ENCODE measurements around the gene PACS1.

Gene PACS1

DNA sequence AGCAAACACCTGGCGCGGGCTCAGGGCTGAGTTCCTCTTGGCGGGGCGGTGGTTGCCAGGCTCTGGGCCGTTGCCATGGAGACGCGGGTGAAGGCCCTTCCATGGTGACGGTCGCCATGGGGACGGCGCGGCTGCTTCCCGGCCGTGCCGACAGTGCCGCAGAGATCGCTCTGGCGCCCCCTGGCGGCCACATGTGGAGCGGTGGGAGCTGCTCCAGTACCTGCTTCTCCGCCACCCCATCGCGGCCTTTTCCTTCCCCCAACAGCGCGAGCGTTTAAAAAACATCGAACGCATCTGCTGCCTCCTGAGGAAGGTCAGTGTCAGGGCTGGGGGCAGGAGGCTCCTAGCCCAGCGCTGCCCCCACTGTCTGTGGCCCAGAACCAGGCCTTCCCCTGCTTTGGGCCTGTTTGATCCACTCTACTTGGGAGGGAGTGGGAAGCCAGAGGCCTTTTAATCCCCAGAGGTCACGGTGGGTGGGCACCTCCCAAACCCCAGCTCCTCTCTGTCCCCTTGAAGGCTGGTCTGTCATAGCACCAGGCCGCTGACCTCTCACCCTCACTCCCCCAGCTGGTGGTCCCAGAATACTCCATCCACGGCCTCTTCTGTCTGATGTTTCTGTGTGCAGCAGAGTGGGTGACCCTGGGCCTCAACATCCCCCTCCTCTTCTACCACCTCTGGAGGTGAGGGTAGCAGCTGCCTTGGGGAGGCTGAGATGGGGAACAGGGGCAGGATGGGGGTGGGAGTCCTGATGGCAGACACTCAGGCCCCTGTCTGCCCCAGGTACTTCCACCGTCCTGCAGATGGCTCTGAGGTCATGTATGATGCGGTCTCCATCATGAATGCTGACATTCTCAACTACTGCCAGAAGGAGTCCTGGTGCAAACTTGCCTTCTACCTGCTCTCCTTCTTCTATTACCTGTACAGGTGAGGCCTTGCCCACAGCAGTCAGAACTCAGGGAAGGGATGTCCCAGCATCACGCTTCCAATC, 212.7 kb downstream of the PACS1 start:
- H3K27me3 ChIP-seq: no peaks in the 10 kb centered on the region
- intact Hi-C loops (cut with DNase I; ENCODE audit: low total_unique reads): loop anchor here (2.0 kb wide), 1 partner anchor 60 kb away; no protein-coding TSS in a partner anchor
- peaks cover 3 to 30% (median 27%) of the 10 kb centered on the region in 4 donors for H3K4me1 ChIP-seq
- no peak overlapping the region for H3K27ac ChIP-seq
- peak; percentile 97 to 98 for DNase-seq
- no peaks in the 10 kb centered on the region for H3K9me3 ChIP-seq
- H3K36me3 ChIP-seq: peaks cover 0 to 17% (median 4%) of the 10 kb centered on the region in 3 donors
- TF ChIP-seq, protein P1, sequence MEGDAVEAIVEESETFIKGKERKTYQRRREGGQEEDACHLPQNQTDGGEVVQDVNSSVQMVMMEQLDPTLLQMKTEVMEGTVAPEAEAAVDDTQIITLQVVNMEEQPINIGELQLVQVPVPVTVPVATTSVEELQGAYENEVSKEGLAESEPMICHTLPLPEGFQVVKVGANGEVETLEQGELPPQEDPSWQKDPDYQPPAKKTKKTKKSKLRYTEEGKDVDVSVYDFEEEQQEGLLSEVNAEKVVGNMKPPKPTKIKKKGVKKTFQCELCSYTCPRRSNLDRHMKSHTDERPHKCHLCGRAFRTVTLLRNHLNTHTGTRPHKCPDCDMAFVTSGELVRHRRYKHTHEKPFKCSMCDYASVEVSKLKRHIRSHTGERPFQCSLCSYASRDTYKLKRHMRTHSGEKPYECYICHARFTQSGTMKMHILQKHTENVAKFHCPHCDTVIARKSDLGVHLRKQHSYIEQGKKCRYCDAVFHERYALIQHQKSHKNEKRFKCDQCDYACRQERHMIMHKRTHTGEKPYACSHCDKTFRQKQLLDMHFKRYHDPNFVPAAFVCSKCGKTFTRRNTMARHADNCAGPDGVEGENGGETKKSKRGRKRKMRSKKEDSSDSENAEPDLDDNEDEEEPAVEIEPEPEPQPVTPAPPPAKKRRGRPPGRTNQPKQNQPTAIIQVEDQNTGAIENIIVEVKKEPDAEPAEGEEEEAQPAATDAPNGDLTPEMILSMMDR (IDR thresholded peaks at IDR 0.05): peak; percentile 98 to 99
- H3K4me3 ChIP-seq: no peak overlapping the region

DNA sequence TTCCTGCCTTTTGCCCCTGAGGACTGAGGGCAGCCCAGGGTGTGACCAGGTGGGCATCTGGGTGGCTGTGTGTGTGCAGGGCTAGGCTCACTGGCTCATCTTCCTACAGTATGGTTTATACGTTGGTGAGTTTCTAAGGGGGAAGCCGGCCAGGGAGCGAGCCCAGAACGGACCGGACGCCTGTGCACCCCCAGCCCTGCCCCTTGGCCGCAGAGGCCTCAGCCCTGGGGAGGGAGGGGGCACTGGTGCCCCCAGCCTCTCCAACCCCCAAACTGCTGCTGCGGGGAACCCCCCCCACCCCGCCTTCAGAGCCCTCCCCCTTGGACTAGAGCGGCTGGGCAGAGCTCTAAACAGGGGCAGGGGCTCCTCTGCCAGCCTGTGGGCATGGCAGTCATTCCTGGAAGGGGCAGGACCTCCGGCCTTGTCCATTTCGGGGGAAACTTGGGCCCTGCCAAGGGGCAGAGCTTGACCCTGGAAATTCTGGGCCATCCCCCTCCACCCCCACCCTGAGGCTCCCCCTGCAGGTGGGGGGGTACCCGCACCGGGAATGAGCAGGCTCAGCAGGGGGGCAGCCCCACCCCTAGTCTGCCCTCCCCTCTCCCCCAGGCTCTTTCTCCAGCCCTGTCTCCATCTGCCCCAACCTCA, 213.5 kb downstream of the PACS1 start:
- H3K9me3 ChIP-seq: no peaks in the 10 kb centered on the region
- H3K36me3 ChIP-seq: peaks cover 0 to 17% (median 4%) of the 10 kb centered on the region in 3 donors
- no peak overlapping the region for H3K4me3 ChIP-seq
- DNase-seq: no peak
- intact Hi-C loops (cut with DNase I; ENCODE audit: low total_unique reads): loop anchor here (2.0 kb wide), 1 partner anchor 61 kb away; no protein-coding TSS in a partner anchor
- no peaks in the 10 kb centered on the region for H3K27me3 ChIP-seq
- H3K27ac ChIP-seq: no peak overlapping the region
- TF ChIP-seq, protein P1 (IDR thresholded peaks at IDR 0.05): no peak
- H3K4me1 ChIP-seq: peaks cover 3 to 33% (median 28%) of the 10 kb centered on the region in 4 donors

DNA sequence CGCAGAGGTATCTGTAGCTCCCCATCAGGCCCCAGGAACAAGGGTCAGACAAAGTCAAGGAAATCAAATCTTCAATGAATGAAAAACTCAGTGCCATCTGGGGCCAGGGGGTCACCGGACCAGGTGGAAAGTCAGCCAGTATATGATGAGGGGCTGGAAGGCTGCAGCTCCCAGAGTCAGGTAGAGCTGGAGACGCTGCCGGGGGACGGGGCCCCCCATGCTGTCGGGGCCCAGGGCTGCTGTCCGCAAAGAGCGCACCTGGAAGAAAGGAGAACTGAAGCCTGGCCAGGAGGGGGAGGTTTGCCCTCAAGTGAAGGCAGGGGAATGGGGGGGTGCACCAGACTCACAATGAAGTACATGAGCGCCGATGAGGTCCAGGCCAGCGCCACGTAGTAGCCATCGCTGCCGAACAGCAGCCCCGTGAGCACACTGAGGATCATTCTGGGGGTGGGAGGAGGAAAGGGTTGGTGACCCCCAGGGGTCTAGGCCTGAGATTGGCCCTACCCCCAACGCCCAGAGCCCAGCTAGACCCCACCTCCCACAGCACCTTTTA, 214.5 kb downstream of the PACS1 start:
- no peak overlapping the region for H3K27ac ChIP-seq
- peaks cover 3 to 33% (median 26%) of the 10 kb centered on the region in 4 donors for H3K4me1 ChIP-seq
- H3K4me3 ChIP-seq: no peak overlapping the region
- no peaks in the 10 kb centered on the region for H3K27me3 ChIP-seq
- TF ChIP-seq, protein P1 (IDR thresholded peaks at IDR 0.05): no peak
- no peak for DNase-seq
- peaks cover 0 to 17% (median 4%) of the 10 kb centered on the region in 3 donors for H3K36me3 ChIP-seq
- no peaks in the 10 kb centered on the region for H3K9me3 ChIP-seq
- intact Hi-C loops (cut with DNase I; ENCODE audit: low total_unique reads): no loop called here

DNA sequence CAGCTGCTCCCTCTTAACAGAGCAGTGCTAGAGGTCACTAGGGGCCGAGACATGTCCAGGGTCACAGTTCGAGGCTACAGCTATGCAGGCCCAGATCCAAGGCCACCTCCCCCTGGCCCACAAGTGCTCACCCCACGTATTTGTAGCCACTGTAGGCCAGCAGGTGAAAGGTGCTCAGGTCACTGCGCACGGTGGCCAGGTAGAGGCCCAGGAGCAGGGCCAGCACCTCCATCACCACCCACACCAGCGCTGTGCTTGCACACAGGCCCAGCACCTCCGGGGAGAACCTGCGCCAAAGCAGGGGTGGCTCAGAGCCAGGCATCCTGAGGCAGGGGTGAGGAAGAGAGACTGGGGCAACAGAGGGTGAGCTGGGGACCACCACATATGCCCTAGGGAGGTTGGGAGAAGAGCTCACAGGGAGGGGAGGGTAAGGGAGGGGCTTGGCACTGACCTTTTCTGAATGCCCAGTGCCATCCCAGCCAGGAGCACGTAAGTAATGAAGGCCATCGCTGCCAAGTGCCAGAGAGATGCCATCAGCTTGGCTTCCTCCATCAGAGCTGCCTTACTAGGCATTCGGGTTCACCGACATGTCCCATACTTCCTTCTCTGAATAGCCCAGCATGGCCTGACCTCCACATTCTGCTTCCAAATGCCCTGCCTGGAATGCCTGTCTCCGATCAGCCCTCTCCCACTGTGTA, 215.3 kb downstream of the PACS1 start:
- Histone ChIP-seq H3K27ac (no peak overlapping the region), H3K36me3 (peaks cover 0 to 17% (median 4%) of the 10 kb centered on the region in 3 donors), H3K4me3 (no peak overlapping the region), H3K9me3 (no peaks in the 10 kb centered on the region), H3K4me1 (peaks cover 3 to 40% (median 32%) of the 10 kb centered on the region in 4 donors), H3K27me3 (no peaks in the 10 kb centered on the region)
- DNase-seq: no peak
- intact Hi-C loops (cut with DNase I; ENCODE audit: low total_unique reads): no loop called here
- TF ChIP-seq, protein P1 (IDR thresholded peaks at IDR 0.05): no peak

DNA sequence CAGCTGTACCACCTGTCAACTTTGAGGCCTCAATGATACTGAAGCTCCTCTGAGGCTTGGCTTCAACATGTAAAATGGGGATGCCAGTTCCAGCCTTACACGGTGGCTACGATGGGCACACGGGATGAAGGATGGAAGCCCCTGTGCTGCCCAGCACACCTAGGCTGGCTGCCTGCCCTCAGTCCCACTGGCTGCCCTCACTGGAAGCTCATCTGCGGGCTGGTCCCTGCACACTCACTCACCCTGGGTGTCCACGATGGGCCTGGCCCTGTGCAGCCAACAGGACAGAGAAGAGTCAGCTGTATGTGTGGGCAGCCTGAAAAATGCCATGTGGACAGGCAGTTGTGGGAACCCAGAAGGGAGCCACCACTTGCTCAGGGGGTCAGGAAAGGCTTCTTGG, 216.6 kb downstream of the PACS1 start:
- TF ChIP-seq, protein P1 (IDR thresholded peaks at IDR 0.05): no peak
- Histone ChIP-seq H3K4me1 (peaks cover 3 to 42% (median 34%) of the 10 kb centered on the region in 4 donors), H3K27me3 (no peaks in the 10 kb centered on the region), H3K27ac (no peak overlapping the region), H3K36me3 (peaks cover 0 to 17% (median 4%) of the 10 kb centered on the region in 3 donors), H3K4me3 (no peak overlapping the region), H3K9me3 (no peaks in the 10 kb centered on the region)
- intact Hi-C loops (cut with DNase I; ENCODE audit: low total_unique reads): no loop called here
- no peak for DNase-seq
